Loucy (cell line): Measurements from ENCODE around the gene MRPS27.

Experiments
- EZH2phosphoT487 ChIP-seq: fragments of 200-600 bp; IDR thresholded peaks from 2 replicates; pipeline ENCODE4 v1.6.1; 2018; ENCODE audit warnings: antibody characterized with exemption, mild to moderate bottlenecking, moderate library complexity, borderline replicate concordance
- TF ChIP-seq, protein P1 (sequence below): fragments of 200-600 bp; sonication (generic); conservative IDR thresholded peaks from 2 replicates; pipeline ENCODE4 v1.5.1; 2014; ENCODE audit warnings: mild to moderate bottlenecking, antibody characterized with exemption, low read length

DNA sequence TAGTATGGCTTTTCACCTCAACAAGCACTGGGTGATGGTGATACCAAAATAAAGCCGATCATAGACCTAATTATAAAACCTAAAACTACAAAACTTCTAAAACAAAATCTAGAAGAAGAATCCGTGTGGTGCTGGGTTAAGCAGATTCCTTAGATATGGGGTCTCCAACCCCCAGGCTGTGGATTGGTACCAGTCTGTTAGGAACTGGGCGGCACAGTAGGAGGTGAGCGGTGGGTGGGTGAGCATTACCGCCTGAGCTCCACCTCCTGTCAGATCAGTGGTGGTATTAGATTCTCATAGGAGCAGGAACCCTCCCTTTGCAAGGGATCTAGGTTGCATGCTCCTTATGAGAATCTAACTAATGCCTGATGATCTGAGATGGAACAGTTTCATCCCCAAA lies 33.2 kb downstream of the MRPS27 start:
- TF ChIP-seq, protein P1, sequence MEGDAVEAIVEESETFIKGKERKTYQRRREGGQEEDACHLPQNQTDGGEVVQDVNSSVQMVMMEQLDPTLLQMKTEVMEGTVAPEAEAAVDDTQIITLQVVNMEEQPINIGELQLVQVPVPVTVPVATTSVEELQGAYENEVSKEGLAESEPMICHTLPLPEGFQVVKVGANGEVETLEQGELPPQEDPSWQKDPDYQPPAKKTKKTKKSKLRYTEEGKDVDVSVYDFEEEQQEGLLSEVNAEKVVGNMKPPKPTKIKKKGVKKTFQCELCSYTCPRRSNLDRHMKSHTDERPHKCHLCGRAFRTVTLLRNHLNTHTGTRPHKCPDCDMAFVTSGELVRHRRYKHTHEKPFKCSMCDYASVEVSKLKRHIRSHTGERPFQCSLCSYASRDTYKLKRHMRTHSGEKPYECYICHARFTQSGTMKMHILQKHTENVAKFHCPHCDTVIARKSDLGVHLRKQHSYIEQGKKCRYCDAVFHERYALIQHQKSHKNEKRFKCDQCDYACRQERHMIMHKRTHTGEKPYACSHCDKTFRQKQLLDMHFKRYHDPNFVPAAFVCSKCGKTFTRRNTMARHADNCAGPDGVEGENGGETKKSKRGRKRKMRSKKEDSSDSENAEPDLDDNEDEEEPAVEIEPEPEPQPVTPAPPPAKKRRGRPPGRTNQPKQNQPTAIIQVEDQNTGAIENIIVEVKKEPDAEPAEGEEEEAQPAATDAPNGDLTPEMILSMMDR: no peak
- TF ChIP-seq EZH2phosphoT487: no peak
